HG03066 (cell line): ENCODE results near the gene NGDN.

ENCODE experiments used
- ATAC-seq: cut with Tn5 transposase; IDR thresholded peaks from one replicate; pipeline ENCODE4 v1.9.1; 2021; ENCODE audit warnings: low read depth; ENCODE audit not compliant: unreplicated experiment

Gene NGDN

GRCh38 chr14:23520899-23521533 is 51.5 kb downstream of the NGDN start:
- no peak for ATAC-seq

- no peak for ATAC-seq
Measured at GRCh38 chr14:23521785-23522640, 52.5 kb downstream of the NGDN start.

GRCh38 chr14:23522643-23523198 is 53.2 kb downstream of the NGDN start:
- ATAC-seq, result no peak

GRCh38 chr14:23523229-23524016 is 53.9 kb downstream of the NGDN start:
- no peak for ATAC-seq

- no peak for ATAC-seq
Measured at GRCh38 chr14:23524954-23525353, 55.5 kb downstream of the NGDN start.

- no peak for ATAC-seq
Measured at GRCh38 chr14:23525611-23526010, 56.1 kb downstream of the NGDN start.
